ENCODE results near the gene COPS4. TPM values are rescaled to one million over a fixed set of nuclear protein-coding genes. Genes with fewer than 3 reads are reported as not detected.

COPS4 gene
- polyA plus RNA-seq, 1 donor (not counting 4 experiments of a cell fraction or from before 2014, with no cell fraction given): 50.2 TPM

- H3K36me3 ChIP-seq (ENCODE audit: control insufficient read depth in 2 of 2, extremely low read depth in 1 of 2, insufficient read depth in 2 of 2, low read length in 2 of 2): no peaks in the 10 kb centered on the region
- FAIRE-seq (no peak), DNase-seq (ENCODE audit: low read depth, low spot score) (no peak)
- no peak overlapping the region for H2AFZ ChIP-seq (ENCODE audit: control insufficient read depth, low read length)
- H3K4me2 ChIP-seq (ENCODE audit: control insufficient read depth, extremely low read depth, insufficient read depth, low read depth, low read length): no peak overlapping the region
- H3K9me1 ChIP-seq (ENCODE audit: control insufficient read depth, extremely low read depth, insufficient read depth, low read length): peaks cover 4% of the 10 kb centered on the region
- no peak overlapping the region for H3K4me3 ChIP-seq (ENCODE audit: control insufficient read depth in 2 of 3, extremely low read depth in 1 of 3, insufficient read depth in 2 of 3, low read depth in 1 of 3, low read length in 3 of 3)
- H3K27ac ChIP-seq (ENCODE audit: control insufficient read depth, insufficient read depth, low read length): no peak overlapping the region
- dilution Hi-C loops (cut with MboI; ENCODE audit: extremely low pct_ligation_motif_present, low sequenced_read_pairs): no loop called here
- no peaks in the 10 kb centered on the region for H3K4me1 ChIP-seq (ENCODE audit: control insufficient read depth, extremely low read depth, insufficient read depth, low read length)
- no peak overlapping the region for H3K9ac ChIP-seq (ENCODE audit: control insufficient read depth, extremely low read depth, insufficient read depth, low read length)
- H3K9me3 ChIP-seq (ENCODE audit: control insufficient read depth, low read depth, low read length): no peaks in the 10 kb centered on the region
- H3K27me3 ChIP-seq (ENCODE audit: control insufficient read depth, extremely low read depth, insufficient read depth, low read length): no peaks in the 10 kb centered on the region
- H4K20me1 ChIP-seq (ENCODE audit: control insufficient read depth, extremely low read depth, insufficient read depth, low read length): no peaks in the 10 kb centered on the region
- no peak for TF ChIP-seq EZH2 (IDR thresholded peaks at IDR 0.05; ENCODE audit: low read length)
- TF ChIP-seq, protein P1, sequence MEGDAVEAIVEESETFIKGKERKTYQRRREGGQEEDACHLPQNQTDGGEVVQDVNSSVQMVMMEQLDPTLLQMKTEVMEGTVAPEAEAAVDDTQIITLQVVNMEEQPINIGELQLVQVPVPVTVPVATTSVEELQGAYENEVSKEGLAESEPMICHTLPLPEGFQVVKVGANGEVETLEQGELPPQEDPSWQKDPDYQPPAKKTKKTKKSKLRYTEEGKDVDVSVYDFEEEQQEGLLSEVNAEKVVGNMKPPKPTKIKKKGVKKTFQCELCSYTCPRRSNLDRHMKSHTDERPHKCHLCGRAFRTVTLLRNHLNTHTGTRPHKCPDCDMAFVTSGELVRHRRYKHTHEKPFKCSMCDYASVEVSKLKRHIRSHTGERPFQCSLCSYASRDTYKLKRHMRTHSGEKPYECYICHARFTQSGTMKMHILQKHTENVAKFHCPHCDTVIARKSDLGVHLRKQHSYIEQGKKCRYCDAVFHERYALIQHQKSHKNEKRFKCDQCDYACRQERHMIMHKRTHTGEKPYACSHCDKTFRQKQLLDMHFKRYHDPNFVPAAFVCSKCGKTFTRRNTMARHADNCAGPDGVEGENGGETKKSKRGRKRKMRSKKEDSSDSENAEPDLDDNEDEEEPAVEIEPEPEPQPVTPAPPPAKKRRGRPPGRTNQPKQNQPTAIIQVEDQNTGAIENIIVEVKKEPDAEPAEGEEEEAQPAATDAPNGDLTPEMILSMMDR (optimal IDR thresholded peaks at IDR 0.05 in 1 of 3, IDR thresholded peaks at IDR 0.05 in 1 of 3, conservative IDR thresholded peaks at IDR 0.05 in 1 of 3; ENCODE audit: extremely low read depth in 1 of 3, insufficient read depth in 2 of 3, low read length in 3 of 3): no peak
- peaks cover 25% of the 10 kb centered on the region for H3K79me2 ChIP-seq (ENCODE audit: control insufficient read depth, insufficient read depth, low read length)
Observed at GRCh38 chr4:82994834-82995233, 40.1 kb upstream of the COPS4 start.

DNA sequence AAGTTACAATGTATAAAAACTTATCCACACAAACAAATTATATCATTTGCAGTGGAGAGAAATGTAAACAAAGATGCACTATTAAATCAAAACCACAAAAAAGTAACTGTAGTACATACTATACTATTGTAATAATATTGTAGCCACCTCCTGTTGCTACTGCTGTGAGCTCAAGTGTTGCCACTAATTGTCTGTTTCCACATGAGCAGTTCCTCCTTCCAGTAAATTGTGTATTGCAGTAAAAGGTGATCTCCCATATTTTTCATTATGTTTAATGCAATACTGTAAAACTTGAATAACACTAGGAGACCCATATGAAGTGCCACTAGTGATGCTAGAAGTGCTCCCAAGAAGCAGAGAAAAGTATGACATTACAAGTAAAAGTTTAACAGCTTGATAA is 36.1 kb upstream of the COPS4 start:
- Histone ChIP-seq H3K9ac (ENCODE audit: control insufficient read depth, extremely low read depth, insufficient read depth, low read length) (no peak overlapping the region), H3K4me3 (ENCODE audit: control insufficient read depth in 2 of 3, extremely low read depth in 1 of 3, insufficient read depth in 2 of 3, low read depth in 1 of 3, low read length in 3 of 3) (no peak overlapping the region), H3K9me3 (ENCODE audit: control insufficient read depth, low read depth, low read length) (no peaks in the 10 kb centered on the region), H2AFZ (ENCODE audit: control insufficient read depth, low read length) (no peak overlapping the region), H3K27ac (ENCODE audit: control insufficient read depth, insufficient read depth, low read length) (no peak overlapping the region), H3K79me2 (ENCODE audit: control insufficient read depth, insufficient read depth, low read length) (peaks cover 37% of the 10 kb centered on the region), H3K36me3 (ENCODE audit: control insufficient read depth in 2 of 2, extremely low read depth in 1 of 2, insufficient read depth in 2 of 2, low read length in 2 of 2) (no peaks in the 10 kb centered on the region), H3K27me3 (ENCODE audit: control insufficient read depth, extremely low read depth, insufficient read depth, low read length) (no peaks in the 10 kb centered on the region), H3K4me2 (ENCODE audit: control insufficient read depth, extremely low read depth, insufficient read depth, low read depth, low read length) (no peak overlapping the region), H3K4me1 (ENCODE audit: control insufficient read depth, extremely low read depth, insufficient read depth, low read length) (no peaks in the 10 kb centered on the region), H4K20me1 (ENCODE audit: control insufficient read depth, extremely low read depth, insufficient read depth, low read length) (no peaks in the 10 kb centered on the region), H3K9me1 (ENCODE audit: control insufficient read depth, extremely low read depth, insufficient read depth, low read length) (peaks cover 4% of the 10 kb centered on the region)
- FAIRE-seq (no peak), DNase-seq (ENCODE audit: low read depth, low spot score) (no peak)
- TF ChIP-seq, protein P1 (optimal IDR thresholded peaks at IDR 0.05 in 1 of 3, IDR thresholded peaks at IDR 0.05 in 1 of 3, conservative IDR thresholded peaks at IDR 0.05 in 1 of 3; ENCODE audit: extremely low read depth in 1 of 3, insufficient read depth in 2 of 3, low read length in 3 of 3): no peak
- TF ChIP-seq EZH2 (IDR thresholded peaks at IDR 0.05; ENCODE audit: low read length): no peak
- dilution Hi-C loops (cut with MboI; ENCODE audit: extremely low pct_ligation_motif_present, low sequenced_read_pairs): no loop called here
